SK-N-SH (cell line): ENCODE data around the gene LSM14A. TPM values are rescaled to one million over a fixed set of nuclear protein-coding genes. Genes with fewer than 3 reads are reported as not detected.

Source experiments
- CTCF ChIA-PET: fragments of 300-600, 350-600 bp; formaldehyde crosslinking; extraction: SDS; loops from one replicate; lab custom pipeline; 2021; lab: Yijun Ruan, JAX
- POLR2A ChIA-PET: fragments of 350-600 bp; sonication (Branson Sonifier 250); formaldehyde crosslinking; extraction: SDS; loops from one replicate; lab custom pipeline; 2020; ENCODE audit warnings: antibody characterized with exemption, inconsistent platforms; lab: Yijun Ruan, JAX
- DNase-seq: peaks from one replicate; pipeline ENCODE4 v3.0.0; 2012
- H2AFZ ChIP-seq: fragments of 200-600 bp; sonication (generic); 2 replicates; pipeline ENCODE4 v1.8.1; 2016; ENCODE audit warnings: antibody characterized with exemption, mild to moderate bottlenecking, low read depth
- H3F3A ChIP-seq: fragments of 200-600 bp; sonication (generic); replicated peaks from 2 replicates; pipeline ENCODE3; 2016; ENCODE audit warnings: antibody characterized with exemption, mild to moderate bottlenecking; ENCODE audit not compliant: insufficient read depth
- H3K27ac ChIP-seq, 2 experiments: fragments of 200-500 bp in 1 of 2; fragments of 200-600 bp in 1 of 2; sonication (Bioruptor generic) in 1 of 2; sonication (generic), shearing (Covaris generic) in 1 of 2; 2 replicates each; pipeline versions ENCODE4 v1.5.1 to v1.6.1; 2014 to 2016; ENCODE audit warnings: low read depth in 2 of 2, inconsistent platforms in 1 of 2, low read length in 1 of 2, mild to moderate bottlenecking in 1 of 2, mixed read lengths in 1 of 2
- H3K27me3 ChIP-seq: fragments of 200-600 bp; sonication (generic), shearing (Covaris generic); 2 replicates; pipeline ENCODE4 v1.6.1; 2016; ENCODE audit warnings: mixed run types; ENCODE audit not compliant: insufficient read depth
- H3K36me3 ChIP-seq, 2 experiments: fragments of 200-500 bp in 1 of 2; fragments of 200-600 bp in 1 of 2; sonication (Bioruptor generic) in 1 of 2; sonication (generic) in 1 of 2; replicated peaks in 1 of 2; 2 replicates each; pipeline versions ENCODE3 to v1.5.1; 2014 to 2016; ENCODE audit warnings: low read length in 1 of 2, mild to moderate bottlenecking in 1 of 2; ENCODE audit not compliant: insufficient read depth in 2 of 2, control insufficient read depth in 1 of 2
- H3K4me1 ChIP-seq, 2 experiments: fragments of 200-500 bp in 1 of 2; fragments of 200-600 bp in 1 of 2; sonication (Bioruptor generic) in 1 of 2; sonication (generic), shearing (Covaris generic) in 1 of 2; 2 replicates each; pipeline versions ENCODE4 v1.5.1 to v1.6.1; 2014 to 2016; ENCODE audit warnings: low read depth in 1 of 2, low read length in 1 of 2, mixed run types in 1 of 2; ENCODE audit not compliant: insufficient read depth in 2 of 2, control insufficient read depth in 1 of 2
- H3K4me2 ChIP-seq: fragments of 200-600 bp; sonication (generic), shearing (Covaris generic); 2 replicates; pipeline ENCODE4 v1.6.1; 2017; ENCODE audit warnings: mixed run types
- H3K4me3 ChIP-seq, 2 experiments: fragments of 200-500 bp in 1 of 2; fragments of 200-600 bp in 1 of 2; sonication (Bioruptor generic) in 1 of 2; sonication (generic), shearing (Covaris generic) in 1 of 2; 2 replicates each; pipeline versions ENCODE4 v1.5.1 to v1.8.1; 2014 to 2016; ENCODE audit warnings: low read depth in 2 of 2, inconsistent platforms in 1 of 2, low read length in 1 of 2, mild to moderate bottlenecking in 1 of 2, mixed read lengths in 1 of 2, moderate library complexity in 1 of 2
- H3K79me2 ChIP-seq: fragments of 200-600 bp; sonication (generic); 2 replicates; pipeline ENCODE4 v1.8.1; 2017; ENCODE audit warnings: mild to moderate bottlenecking; ENCODE audit not compliant: insufficient read depth
- H3K9ac ChIP-seq: fragments of 200-600 bp; sonication (generic); 2 replicates; pipeline ENCODE4 v1.6.1; 2017; ENCODE audit warnings: mixed run types
- H3K9me2 ChIP-seq: fragments of 200-600 bp; sonication (generic); 2 replicates; pipeline ENCODE4 v1.6.1; 2017; ENCODE audit warnings: mixed run types
- H3K9me3 ChIP-seq: fragments of 200-600 bp; sonication (generic); 2 replicates; pipeline ENCODE4 v1.6.1; 2017; ENCODE audit warnings: mixed run types, mild to moderate bottlenecking, moderate library complexity
- H4K20me1 ChIP-seq: fragments of 200-600 bp; sonication (generic); 2 replicates; pipeline ENCODE4 v1.6.1; 2017; ENCODE audit warnings: mild to moderate bottlenecking, mixed run types; ENCODE audit not compliant: insufficient read depth
- CTCF ChIP-seq: fragments of 200-600 bp; sonication (generic); IDR thresholded peaks from 2 replicates; pipeline ENCODE4 v1.6.1; 2017; ENCODE audit warnings: antibody characterized with exemption, mild to moderate bottlenecking, moderate library complexity
- ELF1 ChIP-seq: IDR thresholded peaks from 2 replicates; pipeline ENCODE4 v1.4.0; 2012
- EP300 ChIP-seq, 2 experiments: IDR thresholded peaks; 2 replicates each; pipeline versions ENCODE4 v1.4.0 to v1.6.1; 2012; ENCODE audit warnings: borderline replicate concordance in 1 of 2, low read depth in 1 of 2, low read length in 1 of 2
- EZH2phosphoT487 ChIP-seq: fragments of 200-600 bp; sonication (generic); IDR thresholded peaks from 2 replicates; pipeline ENCODE4 v1.6.1; 2017; ENCODE audit warnings: low read depth, mixed run types, mild to moderate bottlenecking, antibody characterized with exemption, moderate library complexity, borderline replicate concordance
- FOSL2 ChIP-seq: IDR thresholded peaks from 2 replicates; pipeline ENCODE4 v1.4.0; 2012; ENCODE audit warnings: low read depth, mild to moderate bottlenecking, moderate library complexity, borderline replicate concordance
- FOXM1 ChIP-seq: IDR thresholded peaks from 2 replicates; pipeline ENCODE4 v1.4.0; 2012; ENCODE audit warnings: low read depth, mild to moderate bottlenecking
- GABPA ChIP-seq: IDR thresholded peaks from 2 replicates; pipeline ENCODE4 v1.4.0; 2012; ENCODE audit warnings: low read depth, mild to moderate bottlenecking
- GATA2 ChIP-seq: sonication (generic); formaldehyde crosslinking; IDR thresholded peaks from 2 replicates; pipeline ENCODE4 v1.5.0; 2020; ENCODE audit warnings: mild to moderate bottlenecking, missing genetic modification reagents
- IRF3 ChIP-seq: fragments of 150-350 bp; IDR thresholded peaks from 2 replicates; pipeline ENCODE4 v1.6.1; 2016; ENCODE audit warnings: mild to moderate bottlenecking, low read depth, low read length
- JUND ChIP-seq: IDR thresholded peaks from 2 replicates; pipeline ENCODE4 v1.4.0; 2012
- MAX ChIP-seq: IDR thresholded peaks from 2 replicates; pipeline ENCODE4 v1.4.0; 2012; ENCODE audit warnings: low read depth
- MXI1 ChIP-seq: IDR thresholded peaks from 2 replicates; pipeline ENCODE4 v1.6.1; 2012; ENCODE audit warnings: mild to moderate bottlenecking, low read depth, low read length, improper control_type of control experiment
- NFIC ChIP-seq: IDR thresholded peaks from 2 replicates; pipeline ENCODE4 v1.4.0; 2012; ENCODE audit warnings: borderline replicate concordance
- NRF1 ChIP-seq: IDR thresholded peaks from 2 replicates; pipeline ENCODE4 v1.6.1; 2012; ENCODE audit warnings: low read depth, mild to moderate bottlenecking, low read length
- REST ChIP-seq: IDR thresholded peaks from 2 replicates; pipeline ENCODE4 v1.6.1; 2012; ENCODE audit warnings: mild to moderate bottlenecking, low read depth, low read length, moderate library complexity
- RFX5 ChIP-seq: IDR thresholded peaks from 2 replicates; pipeline ENCODE4 v1.6.1; 2012; ENCODE audit warnings: mild to moderate bottlenecking, improper control_type of control experiment, low read length
- RXRA ChIP-seq: IDR thresholded peaks from 2 replicates; pipeline ENCODE4 v1.4.0; 2012; ENCODE audit warnings: low read depth, mild to moderate bottlenecking, borderline replicate concordance
- SIN3A ChIP-seq: IDR thresholded peaks from 2 replicates; pipeline ENCODE4 v1.6.1; 2012; ENCODE audit warnings: low read depth, mild to moderate bottlenecking, low read length, moderate library complexity, borderline replicate concordance
- SMC3 ChIP-seq: IDR thresholded peaks from 2 replicates; pipeline ENCODE4 v1.6.1; 2012; ENCODE audit warnings: low read depth, low read length, improper control_type of control experiment
- TAF1 ChIP-seq: IDR thresholded peaks from 2 replicates; pipeline ENCODE4 v1.6.1; 2012; ENCODE audit warnings: low read depth, mild to moderate bottlenecking, low read length, moderate library complexity, borderline replicate concordance
- USF1 ChIP-seq: IDR thresholded peaks from 2 replicates; pipeline ENCODE4 v1.4.0; 2012; ENCODE audit warnings: low read depth, borderline replicate concordance
- YY1 ChIP-seq: IDR thresholded peaks from 2 replicates; pipeline ENCODE4 v1.4.0; 2012; ENCODE audit warnings: low read depth, mild to moderate bottlenecking
- ZBTB33 ChIP-seq: IDR thresholded peaks from 2 replicates; pipeline ENCODE4 v1.4.0; 2012; ENCODE audit warnings: low read depth, borderline replicate concordance
- WGBS: methylation state at CpG from one replicate; pipeline ENCODE4 v1.1.6; 2017; ENCODE audit warnings: low lambda C conversion rate; 5-methylcytosine and 5-hydroxymethylcytosine counted together
- polyA plus RNA-seq, 3 experiments: library from polyadenylated mRNA; depleted of rRNA; stranded (reverse); fragments of >200 nt; gene quantifications; 2 replicates each; pipeline ENCODE4 v1.2.3, GENCODE V29; 2012

Gene LSM14A
- polyA plus RNA-seq, 1 of the 3 experiments (the other 2 are of a cell fraction) = 87.7 TPM

GRCh38 chr19:34274827-34275625, 102.7 kb downstream of the LSM14A start:
- WGBS = 31% methylated on average over 4 of the region's 4 CpGs
- Histone ChIP-seq H3K4me1 (peaks cover 4 to 40% of the 10 kb centered on the region in 2 experiments; a peak in 3 of 4 replicates), H3F3A (peaks cover 34% of the 10 kb centered on the region), H2AFZ (no peak overlapping the region), H3K9me2 (no peaks in the 10 kb centered on the region), H3K79me2 (peaks cover 76% of the 10 kb centered on the region), H3K9me3 (no peaks in the 10 kb centered on the region), H3K27me3 (no peaks in the 10 kb centered on the region), H4K20me1 (no peaks in the 10 kb centered on the region), H3K4me2 (peak overlapping the region; percentile 69; the same call in 1 of the 2 replicates), H3K36me3 (peaks cover 0 to 7% of the 10 kb centered on the region in 2 experiments), H3K9ac (peak overlapping the region; percentile 58), H3K4me3 (no peak overlapping the region; a peak in 1 of 4 replicates), H3K27ac (peak overlapping the region; percentile 67 to 94; a peak in 3 of 4 replicates)
- ChIA-PET POLR2A (no interaction called here), CTCF (interaction anchor here (0.9 kb wide), 1 partner anchor 26 kb away, joined by 3 read pairs; no protein-coding TSS in a partner anchor)
- DNase-seq = no peak
- TF ChIP-seq SMC3 = no peak
- TF ChIP-seq GABPA = no peak
- TF ChIP-seq USF1 = no peak
- TF ChIP-seq RXRA = no peak
- no peak for TF ChIP-seq ELF1
- no peak for TF ChIP-seq CTCF
- no peak for TF ChIP-seq SIN3A
- TF ChIP-seq IRF3 = no peak
- no peak for TF ChIP-seq NRF1
- TF ChIP-seq FOSL2 = peak; percentile 62
- peak; percentile 76 for TF ChIP-seq JUND
- TF ChIP-seq YY1 = no peak
- TF ChIP-seq MXI1 = no peak
- TF ChIP-seq RFX5 = no peak
- no peak for TF ChIP-seq MAX
- TF ChIP-seq GATA2 (CRISPR knock-in tag) = no peak
- peak in 1 of 2 experiments; percentile 83; a peak in 2 of 4 replicates for TF ChIP-seq EP300 (IDR thresholded peaks at IDR 0.05; ENCODE audit: borderline replicate concordance in 1 of 2, low read depth in 1 of 2, low read length in 1 of 2)
- TF ChIP-seq REST = no peak
- no peak for TF ChIP-seq EZH2phosphoT487
- peak; percentile 23; the same call in 1 of the 2 replicates for TF ChIP-seq FOXM1
- TF ChIP-seq TAF1 = no peak
- no peak for TF ChIP-seq NFIC
- TF ChIP-seq ZBTB33 = no peak
